Activated effector memory CD4-positive, alpha-beta T cell treated with Interleukin-2 at 50 U/mL for 16 hours (primary cell): ENCODE data around the gene RABGEF1.
"Not testable (repeated sequence)": the region's sequence is repeated elsewhere in the genome, so short reads cannot be mapped to it uniquely, and the experiment has no call there.

ENCODE experiments used
- DNase-seq: peaks from one replicate; pipeline ENCODE4 v3.0.0-alpha.2; 2020

RABGEF1 gene

DNA sequence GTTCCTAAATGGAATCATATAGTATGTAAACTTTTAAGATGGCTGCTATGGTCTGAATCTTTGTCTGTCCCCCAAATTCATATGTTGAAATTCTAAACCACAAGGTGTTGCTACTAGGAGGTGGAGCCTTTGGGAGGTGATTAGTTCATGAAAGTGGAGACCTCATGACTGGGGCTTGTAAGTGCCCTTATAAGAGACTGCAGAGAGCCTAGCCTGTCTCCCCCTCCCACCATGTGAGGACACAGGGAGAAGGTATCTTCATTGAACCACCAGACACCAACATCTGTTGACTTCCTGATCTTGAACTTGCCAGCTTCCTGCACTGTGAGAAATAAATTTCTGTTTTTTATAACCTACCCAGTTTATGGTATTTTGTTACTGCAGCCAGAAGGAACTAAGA lies 27.0 kb downstream of the RABGEF1 start:
- not testable (repeated sequence) for DNase-seq

DNA sequence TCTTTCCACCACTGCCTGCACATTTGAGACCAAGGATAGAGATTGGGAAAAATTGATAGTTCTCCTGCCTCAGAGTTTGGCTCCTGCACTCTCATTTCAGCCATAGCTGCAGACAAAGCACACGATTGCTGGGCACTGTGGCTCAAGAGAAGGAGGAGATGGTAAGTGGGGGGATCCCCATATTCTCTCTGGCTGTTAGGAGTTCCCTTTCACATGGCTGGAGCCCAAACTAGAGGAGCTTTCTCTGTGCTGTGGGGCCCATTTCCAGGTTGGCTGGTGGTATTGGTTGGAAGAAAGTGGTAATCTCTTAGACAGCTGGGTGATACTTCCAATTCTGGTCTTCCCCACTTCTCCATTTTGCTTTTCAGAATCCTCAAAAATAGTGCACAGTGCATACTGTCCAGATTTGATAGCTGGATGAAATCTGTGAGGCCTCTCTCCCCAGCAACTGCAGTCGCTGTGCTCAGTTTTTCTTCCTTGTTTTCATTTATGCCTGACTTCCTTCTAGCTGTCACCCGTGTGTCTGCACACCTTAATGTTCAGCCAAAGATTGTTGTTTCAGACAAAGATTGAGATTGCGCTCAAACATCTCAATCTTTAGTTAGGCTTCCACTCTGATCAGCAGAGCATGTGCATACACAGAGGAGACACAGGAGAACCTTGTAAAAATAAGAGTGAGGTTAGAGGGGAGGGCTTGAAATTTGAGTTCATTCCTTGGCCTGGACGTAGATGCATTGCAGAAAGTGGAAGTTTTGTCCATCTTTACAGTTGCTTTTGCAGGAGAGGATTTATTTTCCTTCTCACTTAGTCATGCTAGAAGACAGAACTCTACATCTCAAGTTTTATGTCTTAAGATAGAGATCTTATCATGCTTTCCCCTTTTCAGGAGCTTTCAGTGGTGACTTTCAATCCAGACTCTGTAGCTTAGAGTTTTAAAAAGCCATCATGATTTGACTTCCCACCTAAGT lies 28.6 kb downstream of the RABGEF1 start:
- DNase-seq = no peak

DNA sequence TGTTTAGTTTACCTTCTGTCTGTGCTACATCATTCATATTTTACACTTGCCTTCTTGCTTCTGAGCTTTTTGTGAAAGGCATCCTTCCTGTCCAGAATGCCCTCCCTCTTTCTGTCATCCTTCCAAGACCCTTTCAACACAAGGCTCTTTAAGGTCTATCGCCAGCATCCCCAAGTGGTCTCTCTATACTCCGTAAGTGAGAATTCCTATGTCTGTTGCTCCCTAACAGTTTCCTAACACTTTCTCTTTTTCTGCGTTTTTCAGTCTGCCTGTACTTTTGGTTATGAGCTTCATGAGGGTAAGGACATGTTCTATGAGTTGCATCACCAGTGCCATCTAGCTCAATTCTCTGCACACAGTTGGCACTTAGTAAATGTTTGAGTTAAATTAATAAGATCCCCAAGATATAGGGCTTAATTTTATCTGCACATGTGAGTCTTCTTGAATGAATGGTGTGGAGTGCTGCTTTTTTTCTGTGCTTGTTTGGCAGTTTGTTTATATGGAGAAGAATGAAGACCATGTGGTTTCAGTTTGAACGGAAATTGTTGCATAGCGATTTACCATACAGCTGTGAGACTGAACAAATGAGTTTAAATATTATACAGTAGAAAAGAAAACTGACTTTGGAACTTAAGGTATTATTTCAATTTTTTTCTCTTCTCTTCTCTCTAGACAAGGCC lies 29.4 kb downstream of the RABGEF1 start:
- DNase-seq = no peak

DNA sequence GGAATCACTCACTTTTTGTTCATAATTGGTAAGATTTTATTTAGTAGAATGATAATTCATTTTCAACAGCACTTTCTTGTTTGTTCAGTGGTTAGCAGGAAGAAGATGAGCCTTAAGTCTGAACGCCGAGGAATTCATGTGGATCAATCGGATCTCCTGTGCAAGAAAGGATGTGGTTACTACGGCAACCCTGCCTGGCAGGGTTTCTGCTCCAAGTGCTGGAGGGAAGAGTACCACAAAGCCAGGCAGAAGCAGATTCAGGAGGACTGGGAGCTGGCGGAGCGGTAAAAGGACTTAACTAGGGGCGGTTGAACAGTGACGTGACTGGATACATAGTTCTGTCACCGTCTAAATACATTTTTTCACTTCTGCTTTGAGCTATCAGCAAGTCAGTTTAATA lies 31.3 kb downstream of the RABGEF1 start:
- DNase-seq = no peak

DNA sequence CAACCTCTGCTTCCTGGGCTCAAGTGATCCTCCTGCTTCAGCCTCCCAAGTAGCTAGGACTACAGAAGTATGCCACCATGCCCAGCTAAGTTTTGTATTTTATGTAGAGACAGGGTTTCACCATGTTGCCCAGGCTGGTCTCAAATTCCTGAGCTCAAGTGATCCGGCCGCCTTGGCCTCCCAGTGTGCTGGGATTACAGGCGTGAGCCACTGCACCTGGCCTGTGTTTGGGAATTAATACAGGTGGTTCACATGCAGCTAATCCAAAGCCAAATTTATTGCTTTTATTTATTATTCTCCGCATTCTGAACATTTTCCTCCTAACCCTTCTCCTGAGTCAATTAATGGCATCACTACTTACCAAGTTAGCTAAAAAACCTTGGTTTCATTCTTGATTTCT lies 33.2 kb downstream of the RABGEF1 start:
- DNase-seq = not testable (repeated sequence)

DNA sequence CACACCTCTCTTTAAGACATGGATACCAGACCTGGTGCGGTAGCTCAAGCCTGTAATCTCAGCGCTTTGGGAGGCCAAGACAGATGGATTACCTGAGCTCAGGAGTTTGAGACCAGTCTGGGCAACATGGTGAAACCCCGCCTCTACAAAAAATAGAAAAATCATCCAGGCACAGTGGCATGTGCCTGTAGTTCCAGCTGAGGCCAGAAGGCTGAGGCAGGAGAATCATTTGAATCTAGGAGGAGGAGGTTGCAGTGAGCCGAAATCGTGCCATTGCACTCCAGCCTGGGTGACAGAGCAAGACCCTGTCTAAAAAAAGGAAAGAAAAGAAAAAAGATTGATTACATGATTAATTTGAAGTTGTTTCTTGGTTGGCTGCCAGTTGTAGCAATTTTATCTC lies 35.9 kb downstream of the RABGEF1 start:
- DNase-seq = not testable (repeated sequence)

DNA sequence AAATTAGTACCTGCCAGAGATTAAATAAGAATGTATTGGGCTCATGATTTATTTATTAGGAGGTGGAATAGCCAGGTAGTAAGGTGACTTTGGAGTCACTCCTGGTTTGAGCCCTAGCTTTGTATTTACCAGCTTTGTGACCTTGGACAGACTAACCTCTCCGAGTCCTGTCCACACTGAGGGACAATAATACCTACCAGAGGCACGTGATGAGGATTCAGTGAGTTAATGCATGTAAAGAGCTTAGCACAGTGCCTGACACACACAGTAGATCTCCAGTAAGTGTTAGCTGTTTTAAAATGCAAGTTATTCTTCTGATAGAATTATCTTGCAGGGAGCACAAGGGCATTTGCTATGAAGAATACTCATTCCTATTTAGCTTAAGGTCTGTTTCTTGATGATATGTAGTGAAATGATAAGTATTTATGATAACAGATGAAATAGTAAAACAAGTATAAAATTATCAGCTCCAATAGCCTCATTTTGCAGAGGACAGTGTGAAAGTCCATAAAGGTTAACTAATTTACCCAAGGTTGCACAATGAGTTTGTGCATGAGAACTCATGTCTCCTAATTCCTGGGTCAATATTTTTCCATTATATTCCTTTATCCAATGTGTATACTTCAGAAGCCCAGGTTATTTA lies 36.4 kb downstream of the RABGEF1 start:
- no peak for DNase-seq

DNA sequence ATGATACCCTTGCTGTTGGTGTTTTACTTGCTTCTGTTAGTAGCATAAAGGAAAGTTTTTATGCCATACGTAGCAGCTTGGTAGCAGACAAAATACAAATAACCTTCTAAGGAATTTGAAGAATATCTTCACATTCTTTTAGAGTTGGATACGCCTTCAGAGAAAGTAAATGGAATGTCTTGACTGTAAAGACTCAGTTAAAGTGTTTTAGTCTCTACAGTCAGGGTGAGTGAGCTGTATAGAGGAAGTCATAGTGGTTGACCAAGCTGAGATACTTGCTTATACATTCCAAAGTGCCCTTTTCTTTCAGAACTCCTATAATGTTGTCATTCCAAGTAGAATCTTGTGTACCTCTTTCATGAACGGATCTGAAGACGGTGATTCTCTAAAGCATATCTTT lies 37.7 kb downstream of the RABGEF1 start:
- no peak for DNase-seq

DNA sequence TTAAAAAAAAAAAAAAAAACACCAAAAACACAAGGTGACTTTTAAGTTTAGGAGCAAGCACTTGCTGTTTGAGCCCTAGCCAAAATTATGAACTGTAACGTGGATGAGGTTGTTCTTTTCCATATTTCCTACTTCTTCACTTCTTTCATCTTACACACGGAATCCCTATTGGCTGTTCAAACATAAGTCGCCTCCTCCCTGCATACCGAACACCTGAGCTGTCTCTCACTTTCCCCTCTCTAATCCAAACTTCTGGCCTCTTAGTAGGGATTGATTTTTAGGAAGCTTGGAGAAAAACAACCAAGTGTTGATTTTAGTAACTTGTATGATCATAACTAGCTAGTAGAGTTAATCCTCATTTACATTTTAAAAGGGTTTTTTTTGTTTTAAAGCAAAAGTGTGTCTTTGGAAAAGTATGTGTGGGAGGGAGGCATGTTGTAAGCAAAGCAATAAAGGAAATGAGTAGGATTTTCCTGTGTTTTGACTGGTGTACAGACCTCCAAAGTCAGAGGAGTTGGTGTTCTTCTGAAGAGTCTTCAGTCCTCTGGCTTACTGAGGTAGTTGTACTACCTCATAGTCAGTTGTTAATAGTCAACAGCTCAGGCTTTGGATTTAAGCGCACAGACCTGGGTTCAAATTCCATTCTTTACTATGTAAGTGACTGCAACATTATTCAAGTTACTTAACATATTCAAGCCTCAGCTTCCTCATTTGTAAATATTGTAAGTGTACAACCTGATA lies 39.3 kb downstream of the RABGEF1 start:
- DNase-seq = no peak

DNA sequence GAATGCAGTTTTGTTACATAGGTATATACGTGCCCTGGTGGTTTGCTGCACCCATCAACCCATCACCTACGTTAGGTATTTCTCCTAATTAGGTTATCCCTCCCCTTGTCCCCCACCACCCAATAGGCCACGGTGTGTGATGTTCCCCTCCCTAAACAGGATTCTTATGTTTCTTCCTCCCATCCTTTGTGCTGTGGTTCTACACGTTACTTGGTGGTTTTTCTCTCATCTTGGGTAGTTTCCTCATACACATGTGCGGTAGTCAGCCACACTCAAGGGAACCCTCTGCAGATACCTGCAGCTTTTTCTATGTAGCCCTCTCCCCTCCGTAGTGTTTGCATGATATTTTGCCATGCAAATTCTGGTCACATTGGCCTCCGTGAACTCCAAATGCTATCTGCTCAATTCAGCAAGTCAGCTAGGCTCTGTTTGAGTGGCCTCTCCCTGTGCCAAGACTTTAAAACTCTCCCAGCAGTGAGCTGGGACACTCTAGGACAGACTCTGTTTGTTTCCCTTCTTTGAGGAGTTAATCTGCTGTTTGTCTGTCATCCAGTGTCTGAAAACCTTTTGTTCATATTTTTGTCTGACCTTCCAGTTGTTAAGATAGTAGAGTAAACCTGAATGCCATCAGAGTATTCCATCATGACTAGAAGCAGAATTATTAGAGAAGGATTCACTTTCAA lies 41.0 kb downstream of the RABGEF1 start:
- no peak for DNase-seq

DNA sequence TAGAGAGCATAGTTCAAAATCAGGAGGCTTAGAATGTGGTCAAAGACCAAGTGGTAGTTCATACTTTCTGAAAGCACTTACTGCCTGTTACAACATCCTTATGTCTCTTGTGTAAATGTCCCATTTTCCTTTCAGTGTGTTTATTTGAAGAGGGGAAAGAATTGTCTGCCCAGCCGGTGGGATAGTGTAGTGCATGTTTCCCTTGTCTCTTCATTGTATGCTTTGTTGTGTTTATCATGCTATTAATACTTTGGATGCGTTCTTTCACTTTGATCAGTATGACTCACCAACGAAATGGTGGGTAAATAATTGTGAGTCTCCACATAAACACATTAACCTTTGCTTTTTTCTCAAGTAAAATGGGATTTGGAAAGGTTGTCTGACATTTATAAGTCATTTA lies 42.3 kb downstream of the RABGEF1 start:
- DNase-seq = not testable (repeated sequence)

DNA sequence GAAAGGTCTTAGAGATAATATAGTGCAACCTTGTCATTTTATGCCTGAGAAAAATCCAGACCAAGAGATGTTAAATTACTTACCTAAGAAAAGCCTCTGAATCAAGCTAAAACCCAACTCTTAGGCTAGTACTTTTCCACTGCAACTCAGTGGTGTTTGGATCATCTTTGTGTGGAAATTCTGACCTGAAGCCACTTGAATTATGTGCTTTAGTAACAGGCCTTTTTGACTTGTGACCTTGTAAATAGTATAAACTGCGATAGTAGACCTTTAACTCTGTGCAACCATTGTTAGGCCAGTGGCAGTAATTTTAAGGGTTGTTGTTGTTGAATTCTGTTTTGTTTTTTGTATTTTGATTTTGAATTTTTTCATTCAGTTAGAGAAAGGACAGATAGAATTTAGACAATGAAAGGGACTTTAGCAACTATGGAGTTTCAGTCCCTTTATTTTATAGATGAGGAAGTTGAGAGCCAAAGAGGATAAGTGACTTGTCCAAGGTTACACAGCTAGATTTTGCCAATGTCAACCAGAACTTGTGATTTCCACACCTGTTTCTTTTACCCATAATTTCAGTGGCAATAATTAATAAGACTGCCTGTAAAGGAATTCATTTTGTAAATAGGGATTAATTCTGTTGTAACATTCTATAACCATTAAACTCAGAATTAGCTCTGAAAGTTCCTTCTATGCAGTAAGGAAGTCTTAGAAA lies 43.5 kb downstream of the RABGEF1 start:
- DNase-seq = not testable (repeated sequence)

DNA sequence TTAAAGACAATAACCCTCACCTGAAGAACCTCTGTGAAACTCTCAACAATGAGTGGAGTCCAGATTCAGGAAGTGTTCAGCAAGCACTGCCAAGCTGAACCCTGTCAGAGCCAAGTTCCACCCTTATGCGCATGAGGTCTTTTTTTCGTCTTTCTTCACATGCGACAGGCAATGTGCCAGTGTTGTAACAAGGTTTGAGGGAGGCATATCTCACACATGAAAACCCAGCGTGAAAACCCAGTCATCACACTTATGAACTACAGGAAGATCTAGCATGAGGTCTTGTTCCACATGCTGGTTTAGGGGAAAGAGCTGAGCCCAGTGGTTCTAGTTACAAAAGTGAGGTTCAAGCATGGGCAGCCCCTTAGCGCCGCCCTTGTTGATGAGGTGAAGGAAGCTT lies 49.7 kb downstream of the RABGEF1 start:
- DNase-seq = no peak

DNA sequence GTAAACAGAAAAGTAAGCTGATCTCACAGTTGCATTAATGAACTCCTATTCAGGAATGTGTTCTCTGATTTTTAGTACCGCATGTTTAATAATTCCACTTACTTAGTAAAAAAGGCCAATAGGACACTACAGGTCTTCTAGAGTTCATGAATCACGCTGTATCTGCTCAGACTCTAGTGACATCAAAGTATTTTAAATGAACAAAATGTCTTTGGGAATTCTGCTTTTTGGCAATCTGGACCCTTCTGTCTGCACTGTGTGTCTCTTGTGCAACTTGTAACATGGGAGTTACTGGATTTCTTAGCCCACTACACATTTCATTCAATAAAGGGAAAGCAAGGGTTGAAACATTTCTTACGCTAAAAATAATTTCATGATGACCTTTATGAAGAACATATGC lies 50.2 kb downstream of the RABGEF1 start:
- DNase-seq = no peak

DNA sequence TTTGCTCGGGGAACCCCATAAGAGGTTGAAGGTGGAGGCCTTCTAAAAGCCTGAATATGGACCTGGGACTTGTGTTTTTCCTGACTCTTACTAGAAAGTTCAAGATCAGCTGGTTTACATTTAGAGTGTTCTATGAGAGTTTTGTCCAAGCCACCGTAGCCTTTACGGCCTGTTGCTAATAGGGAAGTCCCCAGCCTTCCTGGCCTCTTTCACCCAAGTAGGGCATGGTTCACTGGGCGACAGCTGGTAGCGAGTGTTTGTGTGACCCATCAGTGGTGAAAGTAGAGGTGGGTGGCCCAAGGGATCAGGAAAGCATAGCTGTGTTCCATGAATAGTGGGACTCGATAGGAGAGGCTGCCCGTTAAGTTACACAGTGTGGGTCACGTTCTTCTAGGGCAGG lies 60.1 kb downstream of the RABGEF1 start:
- DNase-seq = no peak

DNA sequence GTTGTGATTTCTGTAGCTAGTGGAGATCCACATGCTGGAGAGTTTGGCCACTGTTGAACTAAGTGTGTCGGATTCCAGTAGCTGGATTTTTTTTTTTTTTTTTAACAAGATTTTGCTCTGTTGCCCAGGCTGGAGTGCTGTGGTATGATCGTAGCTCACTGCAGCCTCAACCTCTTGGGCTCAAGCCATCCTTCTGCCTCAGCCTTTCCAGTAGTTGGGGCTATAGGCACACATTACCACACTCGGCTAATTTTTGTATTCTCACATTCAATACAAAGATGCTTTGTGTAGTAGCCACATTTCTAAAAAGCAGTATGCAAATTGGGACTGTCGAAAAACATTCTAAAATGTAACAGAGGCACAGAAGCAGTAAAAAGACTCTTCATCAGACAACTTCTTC lies 63.5 kb downstream of the RABGEF1 start:
- no peak for DNase-seq

DNA sequence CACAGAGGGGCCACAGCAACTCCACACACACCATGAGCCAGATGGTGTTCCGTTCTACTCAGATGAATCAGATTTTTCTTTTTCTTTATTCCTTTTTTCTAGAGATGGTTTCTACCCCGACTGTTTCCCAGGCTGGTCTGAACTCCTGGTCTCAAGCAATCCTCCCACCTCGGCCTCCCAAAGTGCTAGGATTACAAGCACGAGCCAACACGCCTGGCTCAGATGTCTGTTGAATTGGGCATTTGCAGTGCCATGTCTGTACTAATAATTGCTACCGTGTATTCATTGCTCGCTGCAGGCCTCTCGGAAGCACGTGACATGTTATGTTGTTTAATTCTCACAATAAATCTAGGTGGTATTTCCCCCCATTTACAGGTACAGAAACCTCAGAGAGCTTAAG lies 67.2 kb downstream of the RABGEF1 start:
- no peak for DNase-seq

DNA sequence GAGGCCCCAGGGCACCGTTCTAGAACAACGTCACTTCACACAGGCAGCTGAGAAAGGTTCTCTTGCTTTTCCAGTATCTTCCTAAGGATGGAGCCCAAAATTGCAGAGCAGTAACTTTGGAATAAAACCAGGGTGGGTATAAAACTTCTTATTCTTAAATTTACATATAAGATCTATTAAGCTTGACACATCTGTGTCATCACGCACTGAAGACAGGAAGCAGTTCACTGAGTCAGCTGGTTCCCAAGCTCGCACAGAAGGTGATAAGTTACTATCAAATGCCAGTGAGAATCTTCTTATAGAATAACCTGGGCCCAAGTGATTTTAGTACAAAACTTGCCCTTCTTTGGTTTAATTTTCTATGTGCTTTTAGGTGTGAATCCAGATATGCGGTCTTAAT lies 70.2 kb downstream of the RABGEF1 start:
- DNase-seq = no peak

DNA sequence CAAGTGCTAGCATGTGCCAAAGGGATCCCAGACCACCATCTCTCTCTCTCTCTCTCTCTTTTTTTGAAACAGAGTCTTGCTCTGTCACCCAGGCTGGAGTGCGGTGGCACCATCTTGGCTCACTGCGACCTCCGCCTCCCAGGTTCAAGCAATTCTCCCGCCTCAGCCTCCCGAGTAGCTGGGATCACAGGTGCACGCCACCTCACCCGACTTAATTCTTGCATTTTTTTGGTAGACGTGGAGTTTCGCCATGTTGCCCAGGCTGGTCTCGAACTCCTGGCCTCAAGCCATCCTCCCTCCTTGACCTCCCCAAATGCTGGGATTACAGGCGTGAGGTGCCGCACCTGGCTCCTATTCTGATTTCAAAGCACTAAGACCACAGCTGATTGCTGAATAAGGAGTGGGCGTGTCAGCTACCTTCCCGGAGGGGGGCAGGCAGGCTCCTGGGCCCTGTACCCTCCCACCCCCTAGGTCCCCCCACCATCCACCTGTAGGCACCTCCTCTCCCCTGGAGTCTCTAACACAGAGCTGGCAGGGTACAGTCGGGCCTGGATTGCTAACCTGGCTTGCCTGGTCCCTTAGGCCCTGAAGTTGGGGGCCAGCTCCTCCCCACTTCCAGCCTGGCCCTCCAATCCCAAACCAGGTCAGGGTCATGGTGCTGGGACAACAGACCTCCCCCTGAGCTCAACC lies 74.8 kb downstream of the RABGEF1 start:
- DNase-seq = not testable (repeated sequence)

DNA sequence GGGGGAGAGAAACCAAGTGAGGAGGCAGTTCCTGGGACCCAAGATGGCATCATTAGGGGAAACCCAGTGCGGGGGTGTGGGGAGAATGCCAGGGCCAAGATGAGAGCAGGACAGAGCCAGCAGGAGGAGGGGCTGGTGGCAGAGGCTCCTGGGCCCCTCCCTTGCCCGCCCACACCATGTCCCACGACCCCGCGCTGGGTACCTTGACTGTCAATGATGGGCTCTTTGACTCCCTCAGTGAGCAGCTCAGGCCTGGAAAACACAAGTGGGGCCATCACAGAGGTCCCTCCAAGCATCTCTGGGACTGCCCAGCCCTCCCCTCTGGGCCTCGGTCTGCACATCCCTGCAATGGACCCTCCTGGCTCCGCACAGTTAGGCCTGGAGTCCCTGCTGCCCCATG lies 75.4 kb downstream of the RABGEF1 start:
- no peak for DNase-seq

DNA sequence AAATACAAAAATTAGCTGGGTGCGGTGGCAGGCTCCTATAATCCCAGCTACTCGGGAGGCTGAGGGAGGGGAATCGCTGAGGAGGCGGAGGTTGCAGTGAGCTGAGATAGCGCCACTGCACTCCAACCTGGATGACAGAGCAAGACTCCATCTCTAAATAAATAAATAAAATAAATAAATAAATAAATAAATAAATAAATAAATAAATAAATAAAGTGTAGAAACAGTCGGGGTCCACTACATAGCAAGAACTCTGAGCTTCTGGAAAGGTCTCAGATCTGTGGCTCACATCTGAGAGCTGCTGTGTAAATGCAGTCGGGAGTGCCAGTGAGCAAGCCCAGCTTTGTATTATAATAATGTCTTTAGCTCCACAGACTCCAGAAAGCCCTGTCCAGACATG lies 76.1 kb downstream of the RABGEF1 start:
- DNase-seq = not testable (repeated sequence)
